ENCODE results near the gene FARP2.
A peak's percentile ranks its signal among the peaks of the same experiment; 100 is the strongest.

FARP2 gene

DNA sequence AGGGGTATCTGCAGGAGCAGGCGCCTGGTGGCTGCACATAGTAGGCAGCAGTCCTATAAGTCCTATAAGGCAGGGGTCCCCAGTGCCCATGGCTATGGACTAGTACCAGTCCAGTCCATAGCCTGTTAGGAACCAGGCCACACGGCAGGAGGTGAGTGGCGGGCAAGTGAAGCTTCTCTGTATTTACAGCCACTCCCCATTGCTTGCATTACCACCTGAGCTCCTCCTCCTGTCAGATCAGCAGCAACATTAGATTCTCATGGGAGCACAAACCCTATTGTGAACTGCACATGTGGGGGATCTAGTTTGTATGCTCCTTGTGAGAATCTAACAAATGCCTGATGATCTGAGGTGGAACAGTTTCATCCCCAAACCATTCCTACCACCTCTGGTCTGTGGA, 119.2 kb downstream of the FARP2 start:
- Histone ChIP-seq H3K27ac (ENCODE audit: extremely low read depth, low read depth, low read length) (no peak overlapping the region), H3K4me3 (ENCODE audit: low read depth, low read length) (no peak overlapping the region), H3K36me3 (ENCODE audit: control insufficient read depth in 2 of 2, insufficient read depth in 1 of 2, low read length in 2 of 2) (peaks cover 0 to 22% of the 10 kb centered on the region in 2 experiments; a peak in 1 of 3 replicates), H3K9me3 (ENCODE audit: control insufficient read depth, insufficient read depth, low read depth, low read length) (no peaks in the 10 kb centered on the region), H3K4me1 (ENCODE audit: control insufficient read depth, insufficient read depth, low read length) (no peaks in the 10 kb centered on the region)
- TF ChIP-seq, protein P1, sequence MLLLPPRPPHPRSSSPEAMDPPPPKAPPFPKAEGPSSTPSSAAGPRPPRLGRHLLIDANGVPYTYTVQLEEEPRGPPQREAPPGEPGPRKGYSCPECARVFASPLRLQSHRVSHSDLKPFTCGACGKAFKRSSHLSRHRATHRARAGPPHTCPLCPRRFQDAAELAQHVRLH (tag by site-specific recombination; IDR thresholded peaks at IDR 0.05) = no peak
- TF ChIP-seq ZNF610 (tag by site-specific recombination; IDR thresholded peaks at IDR 0.05; ENCODE audit: borderline replicate concordance) = peak; percentile 99
- POLR2A ChIA-PET = interaction anchor here (0.6 kb wide), 1 partner anchor 43 kb away, joined by 4 read pairs; no protein-coding TSS in a partner anchor
- CTCF ChIA-PET = no interaction called here

DNA sequence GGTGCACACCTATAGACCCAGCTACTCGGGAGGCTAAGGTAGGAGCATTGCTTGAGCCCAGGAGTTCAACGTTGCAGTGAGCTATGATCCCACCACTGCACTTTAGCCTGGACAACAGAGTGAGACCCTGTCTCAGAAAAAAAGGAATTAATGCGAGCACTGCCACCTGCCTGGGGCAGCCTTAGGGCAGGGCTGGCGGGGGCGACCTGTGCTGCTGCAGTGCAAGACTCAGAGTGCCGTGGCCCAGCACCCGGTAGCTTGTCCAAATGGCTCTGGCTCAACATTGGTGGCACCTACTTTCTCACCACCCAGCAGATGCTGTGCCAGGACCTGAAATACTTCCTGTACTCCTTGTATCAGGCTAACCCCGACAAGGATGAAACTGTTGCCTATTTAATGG, 122.1 kb downstream of the FARP2 start:
- H3K4me1 ChIP-seq (ENCODE audit: control insufficient read depth, insufficient read depth, low read length) = no peaks in the 10 kb centered on the region
- no peak for TF ChIP-seq ZNF302 (tag by site-specific recombination; IDR thresholded peaks at IDR 0.05; ENCODE audit: low read depth)
- TF ChIP-seq ZNF341 (tag by site-specific recombination; IDR thresholded peaks at IDR 0.05; ENCODE audit: low read depth) = no peak
- TF ChIP-seq WT1 (tag by site-specific recombination; IDR thresholded peaks at IDR 0.05) = no peak
- no peak for TF ChIP-seq ZNF121 (tag by site-specific recombination; IDR thresholded peaks at IDR 0.05)
- TF ChIP-seq, protein P2, sequence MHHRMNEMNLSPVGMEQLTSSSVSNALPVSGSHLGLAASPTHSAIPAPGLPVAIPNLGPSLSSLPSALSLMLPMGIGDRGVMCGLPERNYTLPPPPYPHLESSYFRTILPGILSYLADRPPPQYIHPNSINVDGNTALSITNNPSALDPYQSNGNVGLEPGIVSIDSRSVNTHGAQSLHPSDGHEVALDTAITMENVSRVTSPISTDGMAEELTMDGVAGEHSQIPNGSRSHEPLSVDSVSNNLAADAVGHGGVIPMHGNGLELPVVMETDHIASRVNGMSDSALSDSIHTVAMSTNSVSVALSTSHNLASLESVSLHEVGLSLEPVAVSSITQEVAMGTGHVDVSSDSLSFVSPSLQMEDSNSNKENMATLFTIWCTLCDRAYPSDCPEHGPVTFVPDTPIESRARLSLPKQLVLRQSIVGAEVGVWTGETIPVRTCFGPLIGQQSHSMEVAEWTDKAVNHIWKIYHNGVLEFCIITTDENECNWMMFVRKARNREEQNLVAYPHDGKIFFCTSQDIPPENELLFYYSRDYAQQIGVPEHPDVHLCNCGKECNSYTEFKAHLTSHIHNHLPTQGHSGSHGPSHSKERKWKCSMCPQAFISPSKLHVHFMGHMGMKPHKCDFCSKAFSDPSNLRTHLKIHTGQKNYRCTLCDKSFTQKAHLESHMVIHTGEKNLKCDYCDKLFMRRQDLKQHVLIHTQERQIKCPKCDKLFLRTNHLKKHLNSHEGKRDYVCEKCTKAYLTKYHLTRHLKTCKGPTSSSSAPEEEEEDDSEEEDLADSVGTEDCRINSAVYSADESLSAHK (tag by site-specific recombination; IDR thresholded peaks at IDR 0.05) = no peak
- no peak for TF ChIP-seq REPIN1 (tag by site-specific recombination; IDR thresholded peaks at IDR 0.05; ENCODE audit: low read depth)
- no peak for TF ChIP-seq BCL11B (tag by site-specific recombination; IDR thresholded peaks at IDR 0.05; ENCODE audit: low read depth)
- TF ChIP-seq ZNF596 (tag by site-specific recombination; IDR thresholded peaks at IDR 0.05) = no peak
- TF ChIP-seq, protein P3, sequence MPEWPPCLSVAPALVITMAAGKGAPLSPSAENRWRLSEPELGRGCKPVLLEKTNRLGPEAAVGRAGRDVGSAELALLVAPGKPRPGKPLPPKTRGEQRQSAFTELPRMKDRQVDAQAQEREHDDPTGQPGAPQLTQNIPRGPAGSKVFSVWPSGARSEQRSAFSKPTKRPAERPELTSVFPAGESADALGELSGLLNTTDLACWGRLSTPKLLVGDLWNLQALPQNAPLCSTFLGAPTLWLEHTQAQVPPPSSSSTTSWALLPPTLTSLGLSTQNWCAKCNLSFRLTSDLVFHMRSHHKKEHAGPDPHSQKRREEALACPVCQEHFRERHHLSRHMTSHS (tag by site-specific recombination; IDR thresholded peaks at IDR 0.05) = no peak
- TF ChIP-seq, protein P4, sequence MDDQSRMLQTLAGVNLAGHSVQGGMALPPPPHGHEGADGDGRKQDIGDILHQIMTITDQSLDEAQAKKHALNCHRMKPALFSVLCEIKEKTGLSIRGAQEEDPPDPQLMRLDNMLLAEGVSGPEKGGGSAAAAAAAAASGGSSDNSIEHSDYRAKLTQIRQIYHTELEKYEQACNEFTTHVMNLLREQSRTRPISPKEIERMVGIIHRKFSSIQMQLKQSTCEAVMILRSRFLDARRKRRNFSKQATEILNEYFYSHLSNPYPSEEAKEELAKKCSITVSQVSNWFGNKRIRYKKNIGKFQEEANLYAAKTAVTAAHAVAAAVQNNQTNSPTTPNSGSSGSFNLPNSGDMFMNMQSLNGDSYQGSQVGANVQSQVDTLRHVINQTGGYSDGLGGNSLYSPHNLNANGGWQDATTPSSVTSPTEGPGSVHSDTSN (CRISPR knock-in tag; IDR thresholded peaks at IDR 0.05) = no peak
- no peaks in the 10 kb centered on the region for H3K9me3 ChIP-seq (ENCODE audit: control insufficient read depth, insufficient read depth, low read depth, low read length)
- no peak overlapping the region for H3K27ac ChIP-seq (ENCODE audit: extremely low read depth, low read depth, low read length)
- no peak overlapping the region for H3K4me3 ChIP-seq (ENCODE audit: low read depth, low read length)
- POLR2A ChIA-PET = no interaction called here
- CTCF ChIA-PET = no interaction called here
- H3K36me3 ChIP-seq (ENCODE audit: control insufficient read depth in 2 of 2, insufficient read depth in 1 of 2, low read length in 2 of 2) = peaks cover 0 to 22% of the 10 kb centered on the region in 2 experiments; a peak in 1 of 3 replicates

DNA sequence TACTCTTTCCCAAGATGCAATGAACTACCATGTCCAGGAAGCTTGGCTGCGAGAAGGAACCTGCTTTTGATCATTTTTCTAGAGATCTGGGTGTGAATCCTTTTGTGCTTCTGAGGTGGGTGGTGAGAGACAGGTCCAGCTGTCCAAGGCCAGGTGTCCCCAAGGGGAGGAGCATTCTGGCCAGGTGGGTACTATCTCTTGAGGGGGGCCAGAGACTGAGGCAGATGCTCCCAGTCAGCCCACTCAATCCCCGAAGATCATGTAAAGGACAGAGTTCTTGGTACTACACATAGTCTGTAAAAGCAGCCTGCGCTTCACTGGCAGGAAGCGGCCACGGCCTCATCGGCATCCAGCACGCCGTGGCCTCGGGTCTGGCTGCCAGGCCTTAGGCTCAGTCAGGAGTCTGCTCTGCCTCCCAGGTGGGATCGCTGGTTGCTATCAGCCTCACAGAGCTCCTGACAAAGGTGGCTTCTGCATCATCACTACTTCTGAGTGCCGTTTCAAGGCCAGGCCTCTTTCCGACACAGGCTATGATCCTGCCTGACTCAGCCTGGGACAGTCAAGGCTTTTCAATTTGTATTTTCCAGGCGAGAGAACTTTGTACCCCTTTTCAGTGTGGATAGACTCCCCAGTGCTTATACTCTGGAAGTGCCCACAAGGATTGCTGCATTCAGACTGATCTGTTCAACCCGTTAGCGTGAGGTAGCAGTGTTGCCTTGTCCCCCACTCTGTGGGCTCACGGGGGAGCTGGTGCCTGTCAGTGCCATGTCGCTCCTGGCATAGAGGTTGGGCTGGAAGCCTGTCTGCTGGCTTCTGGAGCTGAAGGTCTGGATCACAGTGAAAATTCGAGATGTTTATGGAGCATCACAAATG, 123.2 kb downstream of the FARP2 start:
- TF ChIP-seq, protein P5, sequence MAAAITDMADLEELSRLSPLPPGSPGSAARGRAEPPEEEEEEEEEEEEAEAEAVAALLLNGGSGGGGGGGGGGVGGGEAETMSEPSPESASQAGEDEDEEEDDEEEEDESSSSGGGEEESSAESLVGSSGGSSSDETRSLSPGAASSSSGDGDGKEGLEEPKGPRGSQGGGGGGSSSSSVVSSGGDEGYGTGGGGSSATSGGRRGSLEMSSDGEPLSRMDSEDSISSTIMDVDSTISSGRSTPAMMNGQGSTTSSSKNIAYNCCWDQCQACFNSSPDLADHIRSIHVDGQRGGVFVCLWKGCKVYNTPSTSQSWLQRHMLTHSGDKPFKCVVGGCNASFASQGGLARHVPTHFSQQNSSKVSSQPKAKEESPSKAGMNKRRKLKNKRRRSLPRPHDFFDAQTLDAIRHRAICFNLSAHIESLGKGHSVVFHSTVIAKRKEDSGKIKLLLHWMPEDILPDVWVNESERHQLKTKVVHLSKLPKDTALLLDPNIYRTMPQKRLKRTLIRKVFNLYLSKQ (tag by site-specific recombination; IDR thresholded peaks at IDR 0.05; ENCODE audit: borderline replicate concordance) = no peak
- no peak for TF ChIP-seq PRDM1 (tag by site-specific recombination; IDR thresholded peaks at IDR 0.05)
- no peak for TF ChIP-seq ZNF2 (tag by site-specific recombination; IDR thresholded peaks at IDR 0.05)
- TF ChIP-seq, protein P6, sequence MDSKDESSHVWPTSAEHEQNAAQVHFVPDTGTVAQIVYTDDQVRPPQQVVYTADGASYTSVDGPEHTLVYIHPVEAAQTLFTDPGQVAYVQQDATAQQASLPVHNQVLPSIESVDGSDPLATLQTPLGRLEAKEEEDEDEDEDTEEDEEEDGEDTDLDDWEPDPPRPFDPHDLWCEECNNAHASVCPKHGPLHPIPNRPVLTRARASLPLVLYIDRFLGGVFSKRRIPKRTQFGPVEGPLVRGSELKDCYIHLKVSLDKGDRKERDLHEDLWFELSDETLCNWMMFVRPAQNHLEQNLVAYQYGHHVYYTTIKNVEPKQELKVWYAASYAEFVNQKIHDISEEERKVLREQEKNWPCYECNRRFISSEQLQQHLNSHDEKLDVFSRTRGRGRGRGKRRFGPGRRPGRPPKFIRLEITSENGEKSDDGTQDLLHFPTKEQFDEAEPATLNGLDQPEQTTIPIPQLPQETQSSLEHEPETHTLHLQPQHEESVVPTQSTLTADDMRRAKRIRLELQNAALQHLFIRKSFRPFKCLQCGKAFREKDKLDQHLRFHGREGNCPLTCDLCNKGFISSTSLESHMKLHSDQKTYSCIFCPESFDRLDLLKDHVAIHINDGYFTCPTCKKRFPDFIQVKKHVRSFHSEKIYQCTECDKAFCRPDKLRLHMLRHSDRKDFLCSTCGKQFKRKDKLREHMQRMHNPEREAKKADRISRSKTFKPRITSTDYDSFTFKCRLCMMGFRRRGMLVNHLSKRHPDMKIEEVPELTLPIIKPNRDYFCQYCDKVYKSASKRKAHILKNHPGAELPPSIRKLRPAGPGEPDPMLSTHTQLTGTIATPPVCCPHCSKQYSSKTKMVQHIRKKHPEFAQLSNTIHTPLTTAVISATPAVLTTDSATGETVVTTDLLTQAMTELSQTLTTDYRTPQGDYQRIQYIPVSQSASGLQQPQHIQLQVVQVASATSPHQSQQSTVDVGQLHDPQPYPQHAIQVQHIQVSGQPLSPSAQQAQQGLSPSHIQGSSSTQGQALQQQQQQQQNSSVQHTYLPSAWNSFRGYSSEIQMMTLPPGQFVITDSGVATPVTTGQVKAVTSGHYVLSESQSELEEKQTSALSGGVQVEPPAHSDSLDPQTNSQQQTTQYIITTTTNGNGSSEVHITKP (tag by site-specific recombination; IDR thresholded peaks at IDR 0.05) = no peak
- TF ChIP-seq ZNF133 (tag by site-specific recombination; IDR thresholded peaks at IDR 0.05) = no peak
- no peak for TF ChIP-seq ZNF404 (tag by site-specific recombination; IDR thresholded peaks at IDR 0.05)
- no peak for TF ChIP-seq ZFHX2 (tag by site-specific recombination; conservative IDR thresholded peaks at IDR 0.05)
- Histone ChIP-seq H3K4me1 (ENCODE audit: control insufficient read depth, insufficient read depth, low read length) (no peaks in the 10 kb centered on the region), H3K4me3 (ENCODE audit: low read depth, low read length) (no peak overlapping the region), H3K36me3 (ENCODE audit: control insufficient read depth in 2 of 2, insufficient read depth in 1 of 2, low read length in 2 of 2) (peaks cover 0 to 28% of the 10 kb centered on the region in 2 experiments; a peak in 1 of 3 replicates), H3K9me3 (ENCODE audit: control insufficient read depth, insufficient read depth, low read depth, low read length) (no peaks in the 10 kb centered on the region), H3K27ac (ENCODE audit: extremely low read depth, low read depth, low read length) (no peak overlapping the region)
- POLR2A ChIA-PET = interaction anchor here (1.5 kb wide), 1 partner anchor 19 kb away, joined by 3 read pairs; no protein-coding TSS in a partner anchor
- CTCF ChIA-PET = interaction anchor here (0.6 kb wide), 1 partner anchor 30 kb away, joined by 3 read pairs; no protein-coding TSS in a partner anchor

Data from HEK293 (cell line).